Ovary (tissue), 9 donors: Measurements from ENCODE around the gene VAV2. TPM values are rescaled to one million over a fixed set of nuclear protein-coding genes. Genes with fewer than 3 reads are reported as not detected.
"Not testable (repeated sequence)": the region's sequence is repeated elsewhere in the genome, so short reads cannot be mapped to it uniquely, and the experiment has no call there.

ENCODE experiments used
- DNase-seq, 5 donors: peaks; one replicate each; pipeline ENCODE4 v3.0.0-alpha.2; 2019 to 2020
- H3K27ac ChIP-seq, 2 donors: fragments of 200-600 bp; one replicate each; pipeline versions ENCODE4 v1.5.1 to v1.8.0; 2019 to 2022
- H3K27me3 ChIP-seq: fragments of 200-600 bp; one replicate; pipeline ENCODE4 v1.8.0; 2022
- H3K36me3 ChIP-seq: fragments of 200-600 bp; sonication (generic); one replicate; pipeline ENCODE4 v1.5.1; 2019
- H3K4me1 ChIP-seq: one replicate; pipeline ENCODE4 v1.8.1; 2013; ENCODE audit warnings: mild to moderate bottlenecking, moderate library complexity; ENCODE audit not compliant: insufficient read depth
- H3K4me3 ChIP-seq: fragments of 200-600 bp; sonication (generic); one replicate; pipeline ENCODE4 v1.5.1; 2017
- H3K9me3 ChIP-seq, 2 donors: fragments of 200-600 bp in 1 of 2; sonication (generic) in 1 of 2; one replicate each; pipeline versions ENCODE4 v1.5.1 to v1.8.1; 2013 to 2019; ENCODE audit warnings: mild to moderate bottlenecking in 1 of 2, moderate library complexity in 1 of 2
- CTCF ChIP-seq, 3 donors: fragments of 450-650 bp in 2 of 3; fragments of 200-600 bp in 1 of 3; IDR thresholded peaks; one replicate each; pipeline versions ENCODE4 v1.5.1 to v1.8.0; 2016 to 2022; ENCODE audit warnings: antibody characterized with exemption in 3 of 3, mild to moderate bottlenecking in 1 of 3
- EP300 ChIP-seq: sonication (generic); formaldehyde crosslinking; IDR thresholded peaks from one replicate; pipeline ENCODE4 v1.6.1; 2017; ENCODE audit warnings: antibody characterized with exemption
- POLR2A ChIP-seq: fragments of 450-650 bp; IDR thresholded peaks from one replicate; pipeline ENCODE4 v1.6.1; 2017; ENCODE audit warnings: antibody characterized with exemption, mild to moderate bottlenecking, moderate library complexity
- WGBS, 3 donors: extraction: QIAGEN DNeasy Blood & Tissue Kit in 1 of 3; methylation state at CpG; one replicate each; pipeline versions ENCODE4 v1.1.5 to v1.1.7; 2013 to 2017; 5-methylcytosine and 5-hydroxymethylcytosine counted together
- intact Hi-C, 4 donors: fragments of 100-400 bp; cut with DNase I; formaldehyde crosslinking; loops; one replicate each; pipeline versions ENCODE4 v1.11.0 to v1.15.1; 2022 to 2023
- polyA plus RNA-seq, 2 donors: library from polyadenylated mRNA; stranded (reverse); fragments of 200-250 nt in 1 of 2; fragments of 350-450 nt in 1 of 2; fragmentation: Illumina TruSeq in 1 of 2; extraction: RNeasy Lipid Tissue Mini Kit (QIAGEN cat#74804) in 1 of 2; gene quantifications; one replicate each; pipeline ENCODE4 v1.2.3, GENCODE V29; 2013 to 2014
- total RNA-seq, 7 donors: library from RNA; depleted of rRNA in 2 of 7; stranded (reverse); fragments of >200 nt in 2 of 7; fragmentation: NEBNext Ultra II Directional in 3 of 7; extraction: Animal tissue kit (Norgen Biotek cat#: 25700) in 3 of 7; gene quantifications; one replicate each; pipeline versions ENCODE4 v1.1.0 to v1.2.4, GENCODE V29; 2016 to 2023
- donor health status: DM: no; HTN: no; CAD: no; lungs with moderate emphysema.
- donor health status: DM: no; HTN: no; CAD: no.
- donor health status: Bipolar disorder and iron deficiency.
- donor health status: DM: yes; HTN: yes; CAD: no.
- donor health status: DM: no; HTN: no; CAD: no.
- donor health status: DM: yes; HTN: yes; CAD: no.

Gene VAV2
- total and polyA plus RNA-seq, 9 donors: 3.7 to 14.1 (median 7.8) TPM

GRCh38 chr9:133928248-133928764 is 63.8 kb downstream of the VAV2 start:
- no peak overlapping the region for H3K4me3 ChIP-seq
- peaks cover 4% of the 10 kb centered on the region for H3K4me1 ChIP-seq
- H3K27ac ChIP-seq: no peak overlapping the region
- WGBS, 3 donors: 65 to 83% (median 74%) methylated on average over 14 of the region's 14 CpGs
- intact Hi-C loops: no loop called here
- no peak for DNase-seq
- H3K27me3 ChIP-seq: no peaks in the 10 kb centered on the region
- no peaks in the 10 kb centered on the region for H3K36me3 ChIP-seq
- no peak for TF ChIP-seq CTCF (IDR thresholded peaks at IDR 0.05)
- no peak for TF ChIP-seq EP300
- TF ChIP-seq POLR2A: no peak
- H3K9me3 ChIP-seq: no peaks in the 10 kb centered on the region

- peaks cover under 1% of the 10 kb centered on the region for H3K4me1 ChIP-seq
- 77 to 92% (median 86%) methylated on average over 6 of the region's 6 CpGs for WGBS, 3 donors
- no peak for TF ChIP-seq CTCF (IDR thresholded peaks at IDR 0.05)
- no peak for TF ChIP-seq POLR2A
- TF ChIP-seq EP300: no peak
- no peaks in the 10 kb centered on the region for H3K27me3 ChIP-seq
- H3K27ac ChIP-seq: no peak overlapping the region
- H3K9me3 ChIP-seq: no peaks in the 10 kb centered on the region
- no peak for DNase-seq
- no peak overlapping the region for H3K4me3 ChIP-seq
- no peaks in the 10 kb centered on the region for H3K36me3 ChIP-seq
- intact Hi-C loops: no loop called here
Observed at GRCh38 chr9:133927041-133927440, 65.1 kb downstream of the VAV2 start.

GRCh38 chr9:133926165-133926856 is 65.8 kb downstream of the VAV2 start:
- TF ChIP-seq CTCF (IDR thresholded peaks at IDR 0.05) (no peak), EP300 (no peak), POLR2A (no peak)
- no peaks in the 10 kb centered on the region for H3K36me3 ChIP-seq
- H3K27ac ChIP-seq: no peak overlapping the region
- intact Hi-C loops: no loop called here
- DNase-seq: no peak
- no peak overlapping the region for H3K4me3 ChIP-seq
- no peaks in the 10 kb centered on the region for H3K9me3 ChIP-seq
- 93 to 96% (median 96%) methylated on average over 9 of the region's 9 CpGs for WGBS, 3 donors
- no peaks in the 10 kb centered on the region for H3K4me1 ChIP-seq
- no peaks in the 10 kb centered on the region for H3K27me3 ChIP-seq

- WGBS, 3 donors: 90 to 94% (median 94%) methylated on average over 5 of the region's 5 CpGs
- no peaks in the 10 kb centered on the region for H3K4me1 ChIP-seq
- no peak for TF ChIP-seq POLR2A
- TF ChIP-seq CTCF (IDR thresholded peaks at IDR 0.05): no peak
- no peak for TF ChIP-seq EP300
Observed at GRCh38 chr9:133924453-133924852, 67.7 kb downstream of the VAV2 start.

GRCh38 chr9:133923608-133924007 is 68.5 kb downstream of the VAV2 start:
- H3K27me3 ChIP-seq, H3K36me3 ChIP-seq, DNase-seq, intact Hi-C loops, H3K4me3 ChIP-seq, H3K4me1 ChIP-seq, H3K9me3 ChIP-seq, H3K27ac ChIP-seq: not testable (repeated sequence)
- WGBS, 3 donors: 89 to 96% (median 91%) methylated on average over 2 of the region's 2 CpGs

More at GRCh38 chr9:133924453-133924852, 67.7 kb downstream of the VAV2 start:
- intact Hi-C loops: no loop called here
- DNase-seq: no peak
- H3K27me3 ChIP-seq: no peaks in the 10 kb centered on the region
- no peaks in the 10 kb centered on the region for H3K36me3 ChIP-seq
- H3K27ac ChIP-seq: no peak overlapping the region
- H3K4me3 ChIP-seq: no peak overlapping the region
- H3K9me3 ChIP-seq: no peaks in the 10 kb centered on the region
